Renal cortex interstitium (tissue), 11 donors: ENCODE data around the gene ELMO1. TPM values are rescaled to one million over a fixed set of nuclear protein-coding genes. Genes with fewer than 3 reads are reported as not detected.

Source experiments
- DNase-seq, 11 donors: peaks; one replicate each; pipeline ENCODE4 v3.0.0-alpha.2; 2013; ENCODE audit warnings: low read depth in 9 of 11, low spot score in 4 of 11; ENCODE audit errors: extremely low read depth in 1 of 11
- polyA plus RNA-seq, 3 donors: library from polyadenylated mRNA; unstranded; fragments of 120-200 nt; gene quantifications; one replicate each; pipeline ENCODE4 v1.2.1, GENCODE V29; 2013; ENCODE audit not compliant: insufficient read length in 3 of 3

ELMO1 gene
- polyA plus RNA-seq, 3 donors, result 9.0 to 11.8 (median 10.9) TPM

- DNase-seq, result no peak
Measured at GRCh38 chr7:37480041-37481031, 31.7 kb upstream of the ELMO1 start.

DNA sequence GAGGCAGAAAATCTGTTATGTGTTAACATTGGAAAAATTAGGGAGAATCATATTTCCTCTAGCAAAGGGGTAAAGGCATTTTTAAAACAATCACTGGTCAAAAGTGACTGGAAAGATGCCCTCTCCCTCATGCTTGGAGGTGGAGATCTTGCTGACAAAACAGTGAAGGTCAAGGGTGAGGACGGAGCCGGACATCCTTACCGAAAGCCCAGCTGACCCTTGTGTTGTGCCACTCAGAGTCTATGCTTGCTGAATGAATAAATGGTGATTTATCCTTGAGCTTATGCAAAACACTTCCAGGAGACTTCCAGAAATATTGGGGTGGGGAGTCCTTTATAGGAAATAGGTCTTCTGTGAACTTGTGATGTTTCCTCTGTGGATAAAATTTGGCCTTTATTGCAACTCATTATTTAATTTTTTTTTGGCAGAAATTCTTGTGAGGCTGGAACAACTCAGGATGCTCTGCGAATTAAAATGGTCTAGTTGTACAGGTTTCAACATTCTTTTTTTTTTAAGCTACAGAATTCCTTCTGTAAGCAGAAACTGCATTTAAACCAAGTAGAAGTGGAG lies 28.3 kb upstream of the ELMO1 start:
- no peak for DNase-seq

DNA sequence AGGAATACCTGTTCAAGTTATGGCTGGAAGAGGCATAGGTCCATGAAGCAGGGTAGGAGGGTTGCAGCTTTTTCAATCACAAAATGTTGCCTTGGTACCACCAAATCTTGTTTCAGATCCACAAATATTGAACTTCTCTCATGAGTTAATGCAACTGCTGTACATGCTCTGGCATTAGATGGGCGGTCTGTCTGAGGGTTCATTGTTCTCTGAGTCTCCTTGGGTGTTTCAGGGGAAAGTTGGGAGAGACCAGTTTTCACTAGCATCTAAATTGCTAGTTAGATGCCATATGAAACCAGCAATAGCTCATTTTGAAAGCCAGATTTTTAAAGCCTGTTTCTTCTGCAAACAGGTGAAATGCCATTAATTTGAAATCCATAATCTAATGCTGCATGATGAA lies 27.8 kb upstream of the ELMO1 start:
- no peak for DNase-seq

DNA sequence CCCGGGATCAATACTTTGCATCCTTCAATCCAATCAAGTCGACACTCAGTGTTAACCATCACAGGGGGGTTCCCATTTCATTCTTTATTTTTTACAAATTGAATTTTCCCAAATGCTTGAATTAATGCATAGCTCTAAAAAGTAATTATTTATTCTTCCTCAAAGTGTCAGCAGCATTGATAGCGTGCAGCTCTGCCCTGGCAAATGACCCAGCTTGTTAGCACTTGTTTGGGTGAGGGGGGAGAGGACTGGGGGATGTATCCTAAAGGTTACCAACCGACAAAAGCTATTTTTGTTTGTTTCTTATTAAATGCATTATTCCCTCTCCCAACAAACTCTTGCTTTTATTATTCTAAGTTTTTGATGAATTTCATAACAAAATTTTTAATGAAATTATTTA lies 27.0 kb upstream of the ELMO1 start:
- DNase-seq, result no peak

GRCh38 chr7:37471619-37472018 lies 23.0 kb upstream of the ELMO1 start:
- DNase-seq, result no peak

- DNase-seq, result no peak
Measured at GRCh38 chr7:37467002-37467401, 18.3 kb upstream of the ELMO1 start.

- DNase-seq, result no peak
Measured at GRCh38 chr7:37462138-37462537, 13.5 kb upstream of the ELMO1 start.

GRCh38 chr7:37455081-37455480 lies 6.4 kb upstream of the ELMO1 start:
- no peak for DNase-seq

- DNase-seq, result no peak
Measured at GRCh38 chr7:37452346-37452745, 3.7 kb upstream of the ELMO1 start.

GRCh38 chr7:37450035-37450434 lies 1.4 kb upstream of the ELMO1 start:
- DNase-seq, result no peak

- DNase-seq, result no peak
Measured at GRCh38 chr7:37449621-37450020, 957 bp upstream of the ELMO1 start.

GRCh38 chr7:37448011-37448635 lies 541 bp downstream of the ELMO1 start:
- DNase-seq, result peak in 5 of 11 donors; percentile 7 to 28 (median 15)

DNA sequence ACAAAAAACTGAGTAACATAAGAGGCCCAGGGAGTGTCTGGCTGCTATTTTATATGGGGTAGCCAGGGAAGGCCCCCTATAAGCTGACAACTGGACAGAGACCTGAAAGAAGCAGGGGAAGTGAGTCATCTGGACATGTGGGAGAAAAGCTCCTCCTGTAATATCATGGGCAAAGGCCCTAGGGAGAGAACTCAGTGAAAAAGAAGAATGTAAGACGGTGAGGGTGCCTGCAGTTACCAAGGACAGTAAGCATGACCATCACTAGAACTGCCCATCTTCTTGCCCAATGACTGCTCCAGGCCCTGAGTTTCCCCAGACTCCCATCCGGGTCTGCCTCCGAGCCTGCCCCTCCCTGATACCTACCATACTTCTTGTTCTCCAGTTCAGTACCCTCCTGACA lies 2.3 kb downstream of the ELMO1 start:
- no peak for DNase-seq

- DNase-seq, result no peak
Measured at GRCh38 chr7:37445790-37446189, 2.9 kb downstream of the ELMO1 start.

- DNase-seq, result no peak
Measured at GRCh38 chr7:37445064-37445723, 3.5 kb downstream of the ELMO1 start.

- DNase-seq, result no peak
Measured at GRCh38 chr7:37443627-37444026, 5.0 kb downstream of the ELMO1 start.

- no peak for DNase-seq
Measured at GRCh38 chr7:37442268-37442667, 6.4 kb downstream of the ELMO1 start.

GRCh38 chr7:37441816-37442215 lies 6.8 kb downstream of the ELMO1 start:
- DNase-seq, result no peak

DNA sequence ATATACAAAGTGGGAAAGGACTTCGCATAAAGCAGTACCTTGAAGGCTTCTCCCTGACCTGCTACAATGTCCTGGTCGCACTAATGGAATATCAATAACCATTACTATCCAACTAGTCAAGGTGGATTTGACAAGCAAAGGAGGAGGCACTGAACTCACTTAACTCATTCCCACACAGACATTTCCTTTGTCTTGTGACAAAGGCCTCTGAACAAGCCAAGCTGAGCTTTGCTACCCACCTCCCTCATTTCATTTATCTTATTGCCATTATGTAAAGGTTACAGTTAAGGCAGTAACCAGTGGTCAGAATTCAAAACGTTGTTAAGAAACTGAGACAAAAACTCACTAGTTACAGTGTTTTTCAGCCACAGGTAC lies 7.3 kb downstream of the ELMO1 start:
- DNase-seq, result no peak
